Spleen (tissue), 11 donors: Measurements from ENCODE around the gene BOK. TPM values are rescaled to one million over a fixed set of nuclear protein-coding genes. Genes with fewer than 3 reads are reported as not detected.

Experiments
- DNase-seq: peaks from one replicate; pipeline ENCODE4 v3.0.0-alpha.2; 2020
- H3K27ac ChIP-seq, 8 donors: fragments of 200-600 bp; sonication (generic) in 7 of 8; 1 replicate in 4 of 8; 2 replicates in 4 of 8; pipeline versions ENCODE4 v1.5.0 to v1.8.0; 2016 to 2021; ENCODE audit warnings: inconsistent platforms in 4 of 8, mild to moderate bottlenecking in 4 of 8, moderate library complexity in 1 of 8
- H3K27me3 ChIP-seq, 7 donors: fragments of 200-600 bp; sonication (generic) in 6 of 7; replicated peaks in 1 of 7; 1 replicate in 4 of 7; 2 replicates in 3 of 7; pipeline versions ENCODE4 v1.5.0 to v1.8.0; 2016 to 2021; ENCODE audit warnings: inconsistent platforms in 3 of 7, mild to moderate bottlenecking in 1 of 7
- H3K36me3 ChIP-seq, 6 donors: fragments of 200-600 bp; sonication (generic) in 5 of 6; 1 replicate in 4 of 6; 2 replicates in 2 of 6; pipeline versions ENCODE4 v1.5.0 to v1.8.0; 2016 to 2021; ENCODE audit warnings: inconsistent platforms in 2 of 6
- H3K4me1 ChIP-seq, 6 donors: fragments of 200-600 bp; sonication (generic) in 5 of 6; 1 replicate in 3 of 6; 2 replicates in 3 of 6; pipeline versions ENCODE4 v1.5.0 to v1.8.0; 2016 to 2021; ENCODE audit warnings: inconsistent platforms in 3 of 6
- H3K4me3 ChIP-seq, 8 donors: fragments of 200-600 bp; sonication (generic) in 7 of 8; 1 replicate in 4 of 8; 2 replicates in 4 of 8; pipeline versions ENCODE4 v1.5.0 to v1.8.0; 2016 to 2021; ENCODE audit warnings: inconsistent platforms in 4 of 8, mild to moderate bottlenecking in 4 of 8, moderate library complexity in 2 of 8
- H3K9me3 ChIP-seq, 8 donors: fragments of 200-600 bp; sonication (generic) in 7 of 8; 1 replicate in 4 of 8; 2 replicates in 4 of 8; pipeline versions ENCODE4 v1.5.0 to v1.8.0; 2016 to 2021; ENCODE audit warnings: inconsistent platforms in 4 of 8
- POLR2A ChIP-seq, 3 donors: fragments of 450-650 bp; IDR thresholded peaks; one replicate each; pipeline ENCODE4 v1.5.1; 2017; ENCODE audit warnings: antibody characterized with exemption in 3 of 3, mild to moderate bottlenecking in 1 of 3
- POLR2AphosphoS5 ChIP-seq, 3 donors: sonication (generic); formaldehyde crosslinking; IDR thresholded peaks; one replicate each; pipeline ENCODE4 v1.5.1; 2017; ENCODE audit warnings: antibody characterized with exemption in 3 of 3
- WGBS, 5 donors: extraction: QIAGEN DNeasy Blood & Tissue Kit in 3 of 5; methylation state at CpG; one replicate each; pipeline versions ENCODE4 v1.1.5 to v1.1.7; 2013 to 2018; 5-methylcytosine and 5-hydroxymethylcytosine counted together
- intact Hi-C: fragments of 100-400 bp; cut with DNase I; formaldehyde crosslinking; loops from one replicate; pipeline ENCODE4 v1.15.0; 2023; ENCODE audit warnings: low total_unique reads
- polyA plus RNA-seq, 3 donors: library from polyadenylated mRNA; stranded (reverse); fragments of 200-250 nt; gene quantifications; one replicate each; pipeline ENCODE4 v1.2.1, GENCODE V29; 2013
- total RNA-seq, 7 donors: library from RNA; depleted of rRNA in 3 of 7; stranded (reverse); fragments of >200 nt in 3 of 7; fragmentation: NEBNext Ultra II Directional in 4 of 7; extraction: Animal tissue kit (Norgen Biotek cat#: 25700) in 4 of 7; gene quantifications; one replicate each; pipeline versions ENCODE4 v1.1.0 to v1.2.1, GENCODE V29; 2016 to 2021
- TF ChIP-seq, protein P1 (sequence below), 11 experiments: fragments of 200-600 bp in 7 of 11; fragments of 450-650 bp in 4 of 11; sonication (generic) in 4 of 11; IDR thresholded peaks in 8 of 11; conservative IDR thresholded peaks in 3 of 11; 1 replicate in 7 of 11; 2 replicates in 4 of 11; pipeline versions ENCODE4 v1.4.0 to v1.8.0; 2016 to 2021; ENCODE audit warnings: antibody characterized with exemption in 11 of 11, inconsistent platforms in 4 of 11, mild to moderate bottlenecking in 1 of 11
- donor health status: healthy with polysubstance abuse.
- donor health status: DM: no; HTN: no; CAD: no; lungs with moderate emphysema.
- donor health status: DM: no; HTN: no; CAD: no.
- donor health status: Bipolar disorder and iron deficiency.
- donor health status: healthy.
- donor health status: DM: no; HTN: no; CAD: no.
- donor health status: DM: yes; HTN: yes; CAD: no.

The BOK gene
- total and polyA plus RNA-seq, 10 donors = 3.0 to 19.4 (median 7.5) TPM

DNA sequence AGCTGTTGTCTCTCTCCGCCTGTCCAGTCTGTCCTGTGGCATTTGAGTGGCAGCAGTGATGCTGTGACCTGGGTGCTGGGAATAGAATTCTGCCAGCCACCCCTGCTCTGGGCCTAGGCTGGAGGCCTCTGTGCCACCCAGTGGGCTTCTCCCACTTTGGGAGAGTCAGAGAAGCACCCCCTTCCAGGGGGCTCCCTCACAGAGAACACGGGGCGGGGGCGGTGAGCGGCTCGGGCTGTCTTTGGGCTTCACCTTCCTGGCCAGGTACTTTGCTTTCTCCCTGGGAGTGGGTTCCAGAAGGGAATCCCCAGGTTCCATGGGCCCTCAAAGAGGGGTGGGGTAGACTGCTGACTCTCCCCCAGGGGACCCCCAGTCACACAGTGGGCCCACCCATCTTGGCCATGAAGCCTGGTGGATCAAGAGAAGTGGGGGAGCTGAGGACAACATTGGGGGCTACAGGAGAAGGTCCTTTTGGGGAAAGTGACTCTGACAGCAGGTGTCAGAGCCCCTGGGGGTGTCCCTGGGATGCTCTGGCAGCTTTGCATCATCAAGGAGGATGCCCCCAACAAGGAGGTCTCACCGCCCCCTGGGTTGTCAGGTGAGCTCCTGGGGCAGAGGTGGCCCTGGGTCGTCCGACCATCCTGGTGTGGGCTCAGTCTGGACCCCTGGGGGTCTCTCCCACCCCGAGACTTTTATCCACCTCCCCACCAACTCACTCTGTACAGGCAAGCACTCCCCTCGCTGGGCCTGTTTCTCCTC lies 18.8 kb upstream of the BOK start:
- H3K36me3 ChIP-seq = no peaks in the 10 kb centered on the region
- peak; percentile 47 for DNase-seq
- H3K4me3 ChIP-seq = no peak overlapping the region
- 92 to 96% (median 93%) methylated on average over 11 of the region's 11 CpGs for WGBS, 5 donors
- H3K9me3 ChIP-seq = no peaks in the 10 kb centered on the region
- no peak overlapping the region for H3K27ac ChIP-seq
- intact Hi-C loops = no loop called here
- peaks cover 0 to 58% (median 17%) of the 10 kb centered on the region in 7 donors for H3K27me3 ChIP-seq
- TF ChIP-seq POLR2AphosphoS5 (IDR thresholded peaks at IDR 0.05) (no peak), POLR2A (IDR thresholded peaks at IDR 0.05) (no peak)
- TF ChIP-seq, protein P1, sequence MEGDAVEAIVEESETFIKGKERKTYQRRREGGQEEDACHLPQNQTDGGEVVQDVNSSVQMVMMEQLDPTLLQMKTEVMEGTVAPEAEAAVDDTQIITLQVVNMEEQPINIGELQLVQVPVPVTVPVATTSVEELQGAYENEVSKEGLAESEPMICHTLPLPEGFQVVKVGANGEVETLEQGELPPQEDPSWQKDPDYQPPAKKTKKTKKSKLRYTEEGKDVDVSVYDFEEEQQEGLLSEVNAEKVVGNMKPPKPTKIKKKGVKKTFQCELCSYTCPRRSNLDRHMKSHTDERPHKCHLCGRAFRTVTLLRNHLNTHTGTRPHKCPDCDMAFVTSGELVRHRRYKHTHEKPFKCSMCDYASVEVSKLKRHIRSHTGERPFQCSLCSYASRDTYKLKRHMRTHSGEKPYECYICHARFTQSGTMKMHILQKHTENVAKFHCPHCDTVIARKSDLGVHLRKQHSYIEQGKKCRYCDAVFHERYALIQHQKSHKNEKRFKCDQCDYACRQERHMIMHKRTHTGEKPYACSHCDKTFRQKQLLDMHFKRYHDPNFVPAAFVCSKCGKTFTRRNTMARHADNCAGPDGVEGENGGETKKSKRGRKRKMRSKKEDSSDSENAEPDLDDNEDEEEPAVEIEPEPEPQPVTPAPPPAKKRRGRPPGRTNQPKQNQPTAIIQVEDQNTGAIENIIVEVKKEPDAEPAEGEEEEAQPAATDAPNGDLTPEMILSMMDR (IDR thresholded peaks at IDR 0.05 in 8 of 11, conservative IDR thresholded peaks at IDR 0.05 in 3 of 11) = no peak
- H3K4me1 ChIP-seq = peaks cover 6 to 23% (median 16%) of the 10 kb centered on the region in 6 donors

DNA sequence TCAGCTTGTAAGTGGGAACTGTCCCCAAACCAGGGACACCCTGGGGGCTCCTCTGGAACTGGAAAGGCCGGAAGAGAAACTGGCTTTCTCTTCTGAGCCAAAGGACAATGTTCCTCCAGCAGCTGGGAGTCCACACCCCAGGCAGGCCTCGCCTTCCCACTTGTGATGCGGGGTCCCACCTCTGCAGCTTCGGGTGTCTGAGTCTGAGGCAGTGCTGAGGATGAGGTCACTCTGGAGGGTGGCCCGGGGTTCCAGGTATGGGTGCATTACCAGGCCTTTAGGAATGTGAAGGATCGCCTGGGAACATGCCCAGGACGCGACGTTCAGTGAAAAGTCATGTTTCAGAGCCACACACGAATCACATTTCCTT lies 18.2 kb upstream of the BOK start:
- no peak overlapping the region for H3K27ac ChIP-seq
- intact Hi-C loops = no loop called here
- H3K9me3 ChIP-seq = no peaks in the 10 kb centered on the region
- peaks cover 0 to 64% (median 17%) of the 10 kb centered on the region in 7 donors for H3K27me3 ChIP-seq
- WGBS, 5 donors = 53 to 70% (median 66%) methylated on average over 10 of the region's 10 CpGs
- TF ChIP-seq POLR2A (IDR thresholded peaks at IDR 0.05) (no peak), POLR2AphosphoS5 (IDR thresholded peaks at IDR 0.05) (no peak)
- TF ChIP-seq, protein P1 (IDR thresholded peaks at IDR 0.05 in 8 of 11, conservative IDR thresholded peaks at IDR 0.05 in 3 of 11) = no peak
- peaks cover 6 to 23% (median 16%) of the 10 kb centered on the region in 6 donors for H3K4me1 ChIP-seq
- H3K4me3 ChIP-seq = peak overlapping the region in 4 of 8 donors; percentile 32 to 61 (median 36)
- peak; percentile 59 for DNase-seq
- H3K36me3 ChIP-seq = no peaks in the 10 kb centered on the region

DNA sequence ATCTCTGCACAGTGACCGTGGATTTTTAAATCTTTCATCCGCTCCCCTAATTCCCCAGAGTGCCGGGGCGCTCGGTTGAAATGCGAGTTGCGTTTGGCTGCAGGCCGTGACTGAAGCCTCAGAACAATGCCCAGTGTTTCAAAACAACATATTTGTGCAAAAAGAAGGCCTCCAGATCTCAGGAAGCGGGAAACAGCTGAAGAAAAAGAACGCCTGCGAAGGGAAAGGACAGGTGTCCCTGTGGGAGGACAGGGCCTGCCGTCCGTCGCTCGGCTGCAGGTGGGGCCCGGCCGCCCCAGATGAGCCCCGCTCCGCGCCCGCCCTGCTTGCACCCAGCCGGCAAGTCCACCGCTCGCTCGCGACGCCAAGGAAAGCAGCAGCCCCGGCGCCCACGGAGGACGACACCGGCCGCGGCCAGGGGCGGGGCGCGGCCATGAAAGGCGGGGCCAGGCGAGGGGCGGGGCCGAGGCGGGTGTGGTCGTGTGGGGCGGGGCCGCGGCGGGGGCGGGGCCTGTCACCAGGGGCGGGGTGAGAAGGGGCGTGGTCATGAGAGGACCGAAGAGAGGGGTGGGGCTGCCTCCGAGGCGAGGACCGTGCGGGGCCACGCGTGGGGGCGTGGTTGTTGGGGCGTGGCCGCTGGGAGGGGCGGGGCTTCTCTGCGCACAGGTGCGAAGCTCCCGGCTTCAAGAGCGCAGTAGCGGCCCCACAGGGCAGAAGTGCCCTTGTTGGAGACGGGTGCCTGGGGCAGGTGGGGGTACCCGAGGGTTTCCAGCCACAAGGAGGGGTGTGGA lies 17.6 kb upstream of the BOK start:
- DNase-seq = peak; percentile 79
- Histone ChIP-seq H3K27me3 (peaks cover 0 to 70% (median 17%) of the 10 kb centered on the region in 7 donors), H3K36me3 (no peaks in the 10 kb centered on the region), H3K27ac (no peak overlapping the region), H3K4me1 (peaks cover 6 to 23% (median 16%) of the 10 kb centered on the region in 6 donors), H3K9me3 (no peaks in the 10 kb centered on the region), H3K4me3 (peak overlapping the region; percentile 12 to 61 (median 34))
- WGBS, 5 donors = 8 to 22% (median 9%) methylated on average over 40 to 68 of the region's 68 CpGs
- no peak for TF ChIP-seq POLR2A (IDR thresholded peaks at IDR 0.05)
- intact Hi-C loops = no loop called here

DNA sequence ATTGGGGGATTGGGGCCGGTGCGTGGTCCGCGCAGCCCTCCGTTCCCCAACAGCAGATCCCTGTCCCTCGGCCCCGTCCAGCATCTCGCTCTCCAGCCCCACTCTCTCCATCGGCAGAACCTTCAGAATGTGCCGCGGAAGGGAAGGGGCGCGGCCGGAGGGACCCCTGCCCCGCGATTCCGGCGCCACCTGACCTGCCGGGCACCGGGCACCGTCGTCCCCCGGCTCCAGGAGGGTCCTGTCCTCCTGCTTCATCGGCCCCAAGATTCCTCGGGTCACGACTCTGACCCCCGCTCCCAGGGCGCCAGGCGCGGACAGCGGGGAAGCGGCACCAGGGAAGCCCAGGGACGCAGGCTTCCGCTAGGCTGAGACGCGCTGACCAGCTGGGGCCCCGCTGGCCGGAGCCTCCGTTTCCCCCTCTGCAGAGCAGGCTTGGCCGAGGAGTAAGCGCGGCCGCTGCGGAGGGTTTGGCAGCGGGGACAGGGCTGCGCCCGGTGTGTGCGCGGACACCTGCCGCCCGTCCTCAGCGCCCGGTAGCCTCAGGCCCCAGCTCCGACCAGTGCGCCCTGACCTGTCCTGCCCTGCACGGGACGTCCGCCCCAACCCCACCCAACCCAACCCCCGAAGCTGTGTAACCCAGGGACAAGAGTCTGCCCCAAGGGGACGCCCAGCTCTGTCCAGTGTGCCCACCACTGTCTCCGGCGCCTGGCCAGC lies 16.8 kb upstream of the BOK start:
- Histone ChIP-seq H3K27me3 (peaks cover 0 to 75% (median 18%) of the 10 kb centered on the region in 7 donors), H3K4me1 (peaks cover 6 to 23% (median 16%) of the 10 kb centered on the region in 6 donors), H3K36me3 (no peaks in the 10 kb centered on the region), H3K9me3 (no peaks in the 10 kb centered on the region), H3K4me3 (peak overlapping the region in 6 of 8 donors; percentile 13 to 61 (median 34)), H3K27ac (no peak overlapping the region)
- intact Hi-C loops = no loop called here
- DNase-seq = peak; percentile 72
- WGBS, 5 donors = 18 to 40% (median 27%) methylated on average over 9 to 62 of the region's 62 CpGs
- TF ChIP-seq, protein P1 (IDR thresholded peaks at IDR 0.05 in 8 of 11, conservative IDR thresholded peaks at IDR 0.05 in 3 of 11) = no peak
- no peak for TF ChIP-seq POLR2A (IDR thresholded peaks at IDR 0.05)
- TF ChIP-seq POLR2AphosphoS5 (IDR thresholded peaks at IDR 0.05) = no peak
